ENCODE data around the gene LCN15.

Gene LCN15

GRCh38 chr9:136808806-136809158, 44.5 kb upstream of the LCN15 start:
- H3K36me3 ChIP-seq (ENCODE audit: control insufficient read depth in 2 of 2, insufficient read depth in 1 of 2, low read length in 2 of 2) = peaks cover 15 to 43% of the 10 kb centered on the region in 2 experiments
- H3K27ac ChIP-seq (ENCODE audit: extremely low read depth, low read depth, low read length) = peak overlapping the region; percentile 96
- POLR2A ChIA-PET = interaction anchor here (0.6 to 4.0 kb wide), 5 partner anchors 8 to 81 kb away, joined by 3 to 22 read pairs (median 5); partner anchors contain the start of gene AJM1
- TF ChIP-seq ZNF335 (tag by site-specific recombination; conservative IDR thresholded peaks at IDR 0.05) (peak; percentile 46; the same call in 1 of the 2 replicates), ZEB2 (tag by site-specific recombination; IDR thresholded peaks at IDR 0.05) (no peak; the same call in 1 of the 2 replicates), ZIC2 (tag by site-specific recombination; IDR thresholded peaks at IDR 0.05) (peak; percentile 37; the same call in 1 of the 2 replicates), ZNF18 (tag by site-specific recombination; IDR thresholded peaks at IDR 0.05) (no peak), ZNF266 (tag by site-specific recombination; IDR thresholded peaks at IDR 0.05; ENCODE audit: low read depth) (no peak), PRDM10 (tag by site-specific recombination; IDR thresholded peaks at IDR 0.05) (peak; percentile 93)
- peaks cover 7% of the 10 kb centered on the region; the same call in 1 of the 2 replicates for H3K4me1 ChIP-seq (ENCODE audit: control insufficient read depth, insufficient read depth, low read length)
- no peaks in the 10 kb centered on the region for H3K9me3 ChIP-seq (ENCODE audit: control insufficient read depth, insufficient read depth, low read depth, low read length)
- H3K4me3 ChIP-seq (ENCODE audit: low read depth, low read length) = peak overlapping the region; percentile 84
- CTCF ChIA-PET = interaction anchor here (0.5 to 4.0 kb wide), 10 partner anchors 11 to 446 kb away, joined by 3 to 16 read pairs (median 4); partner anchors contain the start of gene AJM1

GRCh38 chr9:136808075-136808805, 43.9 kb upstream of the LCN15 start:
- Histone ChIP-seq H3K36me3 (ENCODE audit: control insufficient read depth in 2 of 2, insufficient read depth in 1 of 2, low read length in 2 of 2) (peaks cover 15 to 39% of the 10 kb centered on the region in 2 experiments), H3K9me3 (ENCODE audit: control insufficient read depth, insufficient read depth, low read depth, low read length) (no peaks in the 10 kb centered on the region), H3K4me1 (ENCODE audit: control insufficient read depth, insufficient read depth, low read length) (peaks cover 7% of the 10 kb centered on the region; the same call in 1 of the 2 replicates), H3K27ac (ENCODE audit: extremely low read depth, low read depth, low read length) (peak overlapping the region; percentile 96), H3K4me3 (ENCODE audit: low read depth, low read length) (peak overlapping the region; percentile 84)
- TF ChIP-seq KLF10 (tag by site-specific recombination; IDR thresholded peaks at IDR 0.05) (peak; percentile 43), CTCF (tag by site-specific recombination; IDR thresholded peaks at IDR 0.05) (peak; percentile 15; the same call in 1 of the 2 replicates), ZNF621 (tag by site-specific recombination; IDR thresholded peaks at IDR 0.05) (no peak), OVOL3 (tag by site-specific recombination; IDR thresholded peaks at IDR 0.05) (no peak), ZNF704 (tag by site-specific recombination; IDR thresholded peaks at IDR 0.05) (no peak), ZBTB26 (tag by site-specific recombination; optimal IDR thresholded peaks at IDR 0.05) (peak; percentile 68), KLF8 (tag by site-specific recombination; IDR thresholded peaks at IDR 0.05) (peak; percentile 12; the same call in 1 of the 2 replicates), ZNF24 (tag by site-specific recombination; IDR thresholded peaks at IDR 0.05) (no peak), ZBTB20 (tag by site-specific recombination; IDR thresholded peaks at IDR 0.05) (peak; percentile 66; the same call in 1 of the 2 replicates), ZEB2 (tag by site-specific recombination; IDR thresholded peaks at IDR 0.05) (0 out of 2 replicates have a peak, but pooled peaks have one; percentile 16), GLIS2 (tag by site-specific recombination; IDR thresholded peaks at IDR 0.05) (peak; percentile 6; the same call in 1 of the 2 replicates), ZBTB8A (tag by site-specific recombination; IDR thresholded peaks at IDR 0.05) (peak; percentile 87), GLIS1 (tag by site-specific recombination; IDR thresholded peaks at IDR 0.05) (peak; percentile 52; the same call in 1 of the 2 replicates), ZNF335 (tag by site-specific recombination; conservative IDR thresholded peaks at IDR 0.05) (peak; percentile 56; the same call in 1 of the 2 replicates)
- POLR2A ChIA-PET = interaction anchor here (0.6 to 4.0 kb wide), 9 partner anchors 8 to 78 kb away, joined by 3 to 22 read pairs (median 7); partner anchors contain the start of genes AJM1 and TRAF2
- CTCF ChIA-PET = interaction anchor here (0.5 to 4.0 kb wide), 11 partner anchors 12 to 466 kb away, joined by 3 to 18 read pairs (median 4); partner anchors contain the start of gene AJM1

Measured in HEK293 (cell line).